IPS-15b (cell line): Measurements from ENCODE around the gene NLRP6.
"Not testable (repeated sequence)": the region's sequence is repeated elsewhere in the genome, so short reads cannot be mapped to it uniquely, and the experiment has no call there.

Experiments
- H3K27me3 ChIP-seq: one replicate; pipeline ENCODE4 v1.6.1; 2013; ENCODE audit warnings: low read length; ENCODE audit not compliant: control insufficient read depth, insufficient read depth
- H3K36me3 ChIP-seq: one replicate; pipeline ENCODE4 v1.6.1; 2013; ENCODE audit warnings: low read length; ENCODE audit not compliant: control insufficient read depth, insufficient read depth
- H3K4me1 ChIP-seq: one replicate; pipeline ENCODE4 v1.6.1; 2013; ENCODE audit warnings: mild to moderate bottlenecking, low read length; ENCODE audit not compliant: control insufficient read depth, insufficient read depth
- H3K4me3 ChIP-seq: one replicate; pipeline ENCODE4 v1.5.1; 2013; ENCODE audit warnings: low read depth, low read length
- H3K9ac ChIP-seq: one replicate; pipeline ENCODE4 v1.6.1; 2013; ENCODE audit warnings: low read depth, mild to moderate bottlenecking, low read length
- H3K9me3 ChIP-seq: one replicate; pipeline ENCODE4 v1.6.1; 2013; ENCODE audit warnings: mild to moderate bottlenecking, low read length; ENCODE audit not compliant: control insufficient read depth, insufficient read depth

The NLRP6 gene

DNA sequence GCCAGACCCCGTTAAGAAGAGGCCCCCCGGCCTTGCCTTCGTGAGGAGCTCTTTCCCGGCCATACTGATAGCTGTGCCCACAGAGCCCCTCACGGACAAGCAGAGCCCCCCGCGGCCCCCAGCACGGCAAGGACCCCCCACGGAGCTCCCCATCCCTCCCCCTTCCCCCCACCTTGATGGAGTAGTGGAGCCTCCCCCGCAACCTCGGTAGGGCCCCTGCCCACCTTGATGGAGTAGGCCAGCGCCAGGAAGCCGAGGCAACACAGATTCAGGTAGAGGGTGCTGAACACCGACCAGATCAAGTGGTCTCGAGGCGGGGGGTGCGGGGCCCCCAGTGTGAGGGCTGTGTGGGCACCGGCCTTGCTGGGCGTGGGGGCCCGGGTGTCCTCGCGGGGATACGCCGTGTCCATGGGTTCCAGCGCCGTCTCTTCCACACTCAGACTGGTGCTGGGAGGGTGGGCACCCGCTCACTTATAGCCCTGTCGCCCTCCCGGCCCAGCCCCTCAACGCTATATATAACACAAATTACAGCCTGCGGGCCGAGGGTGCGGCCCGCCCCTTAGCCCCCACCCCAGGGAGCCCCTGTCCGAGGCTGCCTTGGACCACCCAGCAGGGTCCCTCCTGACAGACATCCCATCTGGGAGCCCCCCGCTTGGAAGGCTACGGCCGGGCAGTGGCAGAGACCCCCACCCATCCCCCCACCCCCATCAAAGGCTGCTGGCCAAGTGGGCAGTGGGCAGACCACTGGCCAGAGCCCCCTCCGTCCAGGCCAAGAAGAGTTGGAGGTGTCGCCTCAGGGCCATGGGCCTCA, 21.1 kb downstream of the NLRP6 start, which contains the start of gene IFITM5:
IFITM5 (minus strand) TSS at position 446 of the 811 bp plus-strand sequence; CDS start at position 410, 36 bp downstream.
- H3K9ac ChIP-seq: no peak within 1 kb of the TSS
- H3K36me3 ChIP-seq: peaks cover 16% of the 10 kb centered on the region
- no peak within 1 kb of the TSS for H3K4me3 ChIP-seq
- peaks cover 14% of the 10 kb centered on the region for H3K4me1 ChIP-seq
- H3K9me3 ChIP-seq: no peaks in the 10 kb centered on the region
- H3K27me3 ChIP-seq: no peaks in the 10 kb centered on the region

DNA sequence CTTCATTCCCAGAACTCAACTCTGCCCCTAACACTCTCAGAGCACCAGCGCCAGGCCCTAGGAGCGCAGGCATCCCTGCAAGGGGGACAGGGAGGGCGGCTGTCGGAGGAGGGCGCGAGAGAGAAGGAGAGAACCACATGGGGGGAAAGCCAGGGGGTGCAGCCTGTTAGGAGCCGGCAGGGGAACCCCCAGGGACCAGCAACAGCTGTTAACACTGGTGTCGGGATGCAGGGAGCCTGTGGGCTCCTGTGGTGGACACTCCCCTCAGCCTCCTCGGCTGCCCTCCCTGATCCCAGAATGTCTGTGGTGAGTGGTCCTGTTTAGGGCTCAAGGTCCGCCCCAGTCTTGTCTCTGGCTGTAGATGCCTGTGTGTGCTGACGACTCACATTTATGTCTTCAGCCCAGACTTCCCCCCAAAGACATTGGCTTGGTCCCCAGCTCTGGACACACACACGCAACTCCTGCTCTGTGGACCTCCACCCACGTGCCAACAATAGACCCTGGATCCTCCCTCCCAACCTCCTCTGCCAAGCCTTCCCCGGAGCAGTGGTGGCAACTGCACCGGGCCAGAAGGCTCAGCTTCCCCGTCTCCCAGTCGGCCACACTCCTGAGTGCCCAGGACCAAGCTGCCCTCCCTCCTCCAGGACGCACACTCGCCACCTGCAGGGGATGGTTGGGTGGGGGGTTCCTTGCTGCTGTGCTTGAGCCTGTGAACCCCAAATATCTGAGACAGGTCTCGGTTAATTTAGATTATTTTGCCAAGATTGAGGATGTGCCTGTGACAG, 21.9 kb downstream of the NLRP6 start:
- Histone ChIP-seq H3K9me3 (no peaks in the 10 kb centered on the region), H3K4me1 (peaks cover 18% of the 10 kb centered on the region), H3K4me3 (no peak overlapping the region), H3K36me3 (peaks cover 9% of the 10 kb centered on the region), H3K9ac (no peak overlapping the region), H3K27me3 (no peaks in the 10 kb centered on the region)

DNA sequence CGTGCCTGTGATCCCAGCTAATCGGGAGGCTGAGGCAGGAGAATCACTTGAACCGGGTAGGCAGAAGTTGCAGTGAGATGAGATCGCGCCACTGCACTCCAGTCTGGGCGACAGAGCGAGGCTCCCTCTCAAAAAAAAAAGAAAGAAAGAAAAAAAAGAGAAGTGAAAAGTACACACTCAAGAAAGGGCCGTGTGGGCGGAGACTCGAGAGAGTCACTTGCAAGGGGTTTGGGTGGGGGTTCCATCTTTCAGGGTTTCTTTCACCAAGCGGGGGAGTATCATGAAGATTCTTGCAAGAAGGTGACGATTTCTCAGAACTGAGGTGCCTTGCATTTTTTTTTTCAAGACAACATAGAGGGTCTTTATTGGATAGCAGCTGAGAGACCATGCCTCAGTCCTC, 25.2 kb downstream of the NLRP6 start:
- H3K36me3 ChIP-seq: no peaks in the 10 kb centered on the region
- H3K4me3 ChIP-seq: no peak overlapping the region
- no peak overlapping the region for H3K9ac ChIP-seq
- H3K9me3 ChIP-seq: no peaks in the 10 kb centered on the region
- H3K4me1 ChIP-seq: peaks cover 36% of the 10 kb centered on the region
- no peaks in the 10 kb centered on the region for H3K27me3 ChIP-seq

DNA sequence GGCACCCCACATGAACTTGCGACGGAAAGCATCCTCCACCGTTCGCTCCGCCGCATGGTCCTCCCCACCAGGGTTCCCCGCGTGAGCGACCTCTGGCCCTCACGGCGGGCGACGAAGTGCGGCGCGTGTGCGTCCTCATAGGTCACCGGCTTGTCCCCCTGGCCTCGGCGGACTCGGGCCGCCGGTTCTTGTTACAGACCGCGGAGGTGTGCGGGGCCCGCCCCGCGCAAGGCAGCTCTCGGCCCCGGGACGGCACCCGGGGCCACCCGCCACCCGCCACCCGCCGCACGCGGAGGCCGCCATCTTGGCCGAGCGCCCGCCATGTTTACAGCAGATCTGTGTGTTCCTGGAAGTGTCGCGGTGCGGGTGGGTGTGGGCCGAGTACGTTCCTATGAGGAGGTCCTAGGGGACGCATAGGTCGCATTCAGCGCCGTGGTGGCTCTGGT, 25.9 kb downstream of the NLRP6 start:
- no peaks in the 10 kb centered on the region for H3K9me3 ChIP-seq
- H3K4me1 ChIP-seq: peaks cover 36% of the 10 kb centered on the region
- H3K27me3 ChIP-seq: no peaks in the 10 kb centered on the region
- H3K4me3 ChIP-seq: no peak overlapping the region
- H3K9ac ChIP-seq: no peak overlapping the region
- H3K36me3 ChIP-seq: no peaks in the 10 kb centered on the region

DNA sequence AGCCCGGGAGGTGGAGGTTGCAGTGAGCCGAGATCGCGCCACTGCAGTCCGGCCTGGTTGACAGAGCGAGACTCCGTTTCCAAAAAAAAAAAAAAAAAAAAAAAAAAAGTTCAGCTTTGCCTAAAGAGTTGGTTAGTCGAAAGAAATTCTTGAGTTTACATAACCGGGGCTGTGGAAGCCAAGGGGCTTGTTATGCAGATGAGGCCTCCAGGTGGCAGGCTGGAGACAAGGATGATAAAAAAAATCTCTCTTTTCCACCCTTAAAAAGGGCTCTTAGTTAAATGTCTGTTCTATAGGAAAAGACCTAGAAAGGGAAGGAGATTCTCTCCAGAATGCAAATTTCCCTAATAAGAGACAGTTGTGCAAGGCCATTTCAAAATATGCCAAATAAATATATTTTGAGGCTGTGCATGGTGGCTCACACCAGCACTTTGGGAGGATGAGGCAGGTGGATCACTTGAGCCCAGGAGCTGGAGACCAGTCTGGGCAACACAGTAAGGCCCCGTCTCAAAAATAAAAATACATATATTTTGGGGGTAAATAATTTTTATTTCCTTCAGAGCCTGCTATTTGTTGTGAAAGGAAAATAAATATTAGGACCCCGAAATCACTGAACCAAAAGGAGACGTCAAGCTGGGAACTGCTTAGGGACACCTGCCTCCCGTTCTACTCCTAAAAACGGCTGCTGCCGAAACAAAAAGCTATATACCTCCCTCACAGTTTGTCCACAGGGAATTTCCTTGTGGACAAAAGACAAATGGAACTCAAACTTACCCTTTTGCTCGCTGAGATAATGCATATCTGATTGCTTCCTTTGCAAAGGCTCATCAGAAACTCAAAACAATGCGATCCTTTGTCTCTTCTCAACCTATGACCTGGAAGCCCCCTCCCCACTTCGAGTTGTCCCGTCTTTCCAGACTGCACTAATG, 27.0 kb downstream of the NLRP6 start:
- Histone ChIP-seq H3K9ac (peak overlapping the region; percentile 17), H3K27me3 (no peaks in the 10 kb centered on the region), H3K9me3 (no peaks in the 10 kb centered on the region), H3K36me3 (no peaks in the 10 kb centered on the region), H3K4me1 (peaks cover 40% of the 10 kb centered on the region), H3K4me3 (peak overlapping the region; percentile 1)

DNA sequence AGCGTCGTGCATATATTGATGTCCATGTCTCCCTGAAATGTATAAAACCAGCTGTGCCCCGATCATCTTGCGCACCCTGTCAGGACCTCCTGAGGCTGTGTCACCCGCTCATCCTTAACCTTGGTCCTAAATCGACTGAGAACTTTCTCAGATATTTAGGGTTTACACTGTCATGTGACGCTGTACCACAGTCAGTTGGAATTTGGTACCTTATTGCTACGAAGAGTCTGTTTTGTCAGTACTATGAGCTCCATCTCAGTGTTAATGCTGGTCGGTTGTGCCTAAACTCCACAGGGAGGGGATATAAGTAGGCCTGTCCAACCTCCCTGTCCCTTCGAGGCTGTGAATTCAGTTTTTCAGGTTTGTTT, 27.6 kb downstream of the NLRP6 start:
- H3K27me3 ChIP-seq: no peaks in the 10 kb centered on the region
- H3K4me1 ChIP-seq: peaks cover 35% of the 10 kb centered on the region
- H3K4me3 ChIP-seq: peak overlapping the region; percentile 1
- peak overlapping the region; percentile 17 for H3K9ac ChIP-seq
- H3K9me3 ChIP-seq: no peaks in the 10 kb centered on the region
- H3K36me3 ChIP-seq: no peaks in the 10 kb centered on the region

DNA sequence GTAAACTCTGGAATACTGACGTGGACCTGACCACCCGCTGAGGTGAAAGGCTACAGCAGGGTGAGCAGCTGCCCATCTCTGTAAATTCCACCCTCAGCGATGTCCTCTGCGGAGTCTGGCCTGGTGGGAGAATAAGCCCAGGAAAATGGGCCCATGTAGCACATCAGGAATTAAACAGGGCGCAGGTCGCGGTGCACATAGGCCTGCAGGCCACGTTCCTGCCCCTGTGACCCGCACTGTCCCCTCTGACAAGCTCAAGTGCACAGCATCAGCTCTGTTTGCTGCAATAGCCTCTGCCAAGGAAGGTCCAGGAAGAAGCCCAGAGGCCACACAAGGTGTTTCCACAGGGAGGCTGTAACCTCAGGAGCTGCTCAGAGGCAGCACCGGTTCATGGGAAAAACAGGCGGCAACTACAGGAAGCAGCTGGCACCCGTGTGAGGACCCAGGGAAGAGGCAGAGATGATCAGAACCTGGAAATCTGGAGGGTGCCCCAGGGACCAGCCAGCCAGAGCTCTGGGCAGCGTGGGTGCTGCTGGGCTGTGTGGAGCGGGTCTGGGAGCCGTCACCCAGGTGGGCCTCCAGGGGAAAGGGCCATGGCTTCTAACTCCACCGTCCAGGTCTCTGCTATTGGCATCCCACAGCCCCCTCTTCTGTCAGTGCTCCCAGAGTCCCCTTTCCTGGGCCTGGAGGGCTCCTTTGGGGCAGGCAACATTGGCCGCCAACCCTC, 28.6 kb downstream of the NLRP6 start:
- Histone ChIP-seq H3K27me3 (no peaks in the 10 kb centered on the region), H3K9ac (no peak overlapping the region), H3K36me3 (no peaks in the 10 kb centered on the region), H3K4me3 (no peak overlapping the region), H3K9me3 (no peaks in the 10 kb centered on the region), H3K4me1 (peaks cover 34% of the 10 kb centered on the region)

DNA sequence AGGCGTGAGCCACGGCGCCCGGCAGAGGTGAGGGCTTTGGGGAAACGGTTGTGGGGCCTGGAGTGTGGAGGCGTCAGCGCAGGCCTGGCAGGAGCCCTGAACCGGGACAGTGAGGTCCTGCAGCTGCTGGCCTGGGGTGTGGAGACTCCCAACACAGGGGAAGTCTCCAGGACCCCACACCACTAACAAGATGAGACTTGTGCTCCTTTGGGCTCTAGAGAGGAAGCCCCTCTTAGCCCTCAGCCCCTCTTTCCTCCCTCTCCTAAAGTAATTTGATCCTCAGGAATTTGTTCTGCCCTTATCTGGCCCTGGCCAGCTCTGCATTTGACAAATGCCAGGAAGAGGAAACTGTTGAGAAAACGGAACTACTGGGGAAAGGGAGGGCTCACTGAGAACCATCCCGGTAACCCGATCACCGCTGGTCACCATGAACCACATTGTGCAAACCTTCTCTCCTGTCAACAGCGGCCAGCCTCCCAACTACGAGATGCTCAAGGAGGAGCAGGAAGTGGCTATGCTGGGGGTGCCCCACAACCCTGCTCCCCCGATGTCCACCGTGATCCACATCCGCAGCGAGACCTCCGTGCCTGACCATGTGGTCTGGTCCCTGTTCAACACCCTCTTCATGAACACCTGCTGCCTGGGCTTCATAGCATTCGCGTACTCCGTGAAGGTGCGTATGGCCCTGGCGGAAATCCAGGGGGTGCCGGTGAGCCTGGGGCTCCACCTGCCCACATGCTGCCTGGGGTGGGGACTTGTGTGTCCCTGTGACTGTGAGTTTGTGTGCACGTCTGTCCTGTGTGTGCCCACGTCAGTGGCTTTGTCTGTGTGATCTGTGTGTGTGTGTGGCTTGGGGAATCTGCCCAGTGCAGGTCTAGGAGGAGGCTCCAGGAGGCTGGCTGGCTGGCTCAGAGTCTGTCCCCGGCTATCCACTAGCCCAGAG, 29.8 kb downstream of the NLRP6 start, which contains the start of gene IFITM2:
IFITM2 (plus strand) TSS at position 51 of the 943 bp plus-strand sequence; CDS start at position 428, 377 bp downstream.
- H3K9me3 ChIP-seq, H3K27me3 ChIP-seq, H3K36me3 ChIP-seq, H3K9ac ChIP-seq: not testable (repeated sequence)
- H3K4me3 ChIP-seq: peak within 1 kb of the TSS; percentile 59
- H3K4me1 ChIP-seq: peaks cover 44% of the 10 kb centered on the region

DNA sequence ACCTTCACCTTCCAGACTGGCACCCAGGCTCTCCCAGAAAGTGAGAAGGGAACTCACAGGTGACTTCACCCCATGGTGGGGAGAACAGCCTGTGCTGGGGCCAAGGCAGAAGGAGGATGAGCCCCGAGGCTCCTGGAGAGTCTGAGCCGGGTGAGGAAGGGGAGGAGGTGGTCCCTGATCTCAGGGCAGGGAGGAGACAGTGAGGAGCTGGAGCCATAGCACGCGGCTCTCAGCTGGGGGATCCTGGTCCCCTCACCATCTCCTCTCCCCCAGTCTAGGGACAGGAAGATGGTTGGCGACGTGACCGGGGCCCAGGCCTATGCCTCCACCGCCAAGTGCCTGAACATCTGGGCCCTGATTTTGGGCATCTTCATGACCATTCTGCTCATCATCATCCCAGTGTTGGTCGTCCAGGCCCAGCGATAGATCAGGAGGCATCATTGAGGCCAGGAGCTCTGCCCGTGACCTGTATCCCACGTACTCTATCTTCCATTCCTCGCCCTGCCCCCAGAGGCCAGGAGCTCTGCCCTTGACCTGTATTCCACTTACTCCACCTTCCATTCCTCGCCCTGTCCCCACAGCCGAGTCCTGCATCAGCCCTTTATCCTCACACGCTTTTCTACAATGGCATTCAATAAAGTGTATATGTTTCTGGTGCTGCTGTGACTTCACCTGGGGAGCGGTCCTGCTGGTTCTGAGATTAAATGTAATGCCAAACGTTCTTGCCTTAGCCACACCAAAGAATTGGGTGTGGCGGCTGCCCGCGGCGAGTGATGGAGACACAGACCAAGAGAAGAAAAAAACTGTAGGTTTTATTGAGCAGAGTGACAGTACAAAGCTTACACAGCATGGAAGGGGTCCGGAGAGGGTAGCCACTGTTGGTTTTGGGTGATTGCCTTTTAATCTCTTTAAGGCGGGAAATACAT, 30.8 kb downstream of the NLRP6 start:
- peaks cover 47% of the 10 kb centered on the region for H3K4me1 ChIP-seq
- H3K36me3 ChIP-seq, H3K9ac ChIP-seq, H3K27me3 ChIP-seq, H3K9me3 ChIP-seq: not testable (repeated sequence)
- H3K4me3 ChIP-seq: peak overlapping the region; percentile 43
